OCI-M2 (cell line): ENCODE results near the gene KRT6C.
"Not testable (repeated sequence)": the region's sequence is repeated elsewhere in the genome, so short reads cannot be mapped to it uniquely, and the experiment has no call there.

ENCODE experiments used
- DNase-seq: peaks from one replicate; lab custom pipeline; 2025; ENCODE audit not compliant: unreplicated experiment; lab: John Stamatoyannopoulos, UW

KRT6C gene

DNA sequence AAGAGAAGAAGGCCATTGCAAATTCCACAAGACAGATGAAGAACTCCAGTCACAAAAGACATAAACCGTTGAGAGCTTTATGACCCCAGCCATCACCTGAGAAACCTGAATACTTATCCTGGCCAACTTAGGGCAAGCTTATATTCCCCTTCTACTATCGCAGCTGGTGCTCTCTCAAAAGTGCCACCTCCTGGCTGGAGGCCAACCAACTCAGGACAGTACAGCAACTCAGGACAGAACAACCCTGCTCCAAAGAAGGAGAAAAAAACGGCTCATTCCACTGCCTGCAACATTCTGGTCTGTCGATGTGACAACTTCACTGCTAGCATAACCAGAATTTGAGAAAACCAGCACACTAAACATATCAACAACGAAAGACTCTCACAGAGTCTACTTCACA lies 11.9 kb downstream of the KRT6C start:
- DNase-seq = no peak

DNA sequence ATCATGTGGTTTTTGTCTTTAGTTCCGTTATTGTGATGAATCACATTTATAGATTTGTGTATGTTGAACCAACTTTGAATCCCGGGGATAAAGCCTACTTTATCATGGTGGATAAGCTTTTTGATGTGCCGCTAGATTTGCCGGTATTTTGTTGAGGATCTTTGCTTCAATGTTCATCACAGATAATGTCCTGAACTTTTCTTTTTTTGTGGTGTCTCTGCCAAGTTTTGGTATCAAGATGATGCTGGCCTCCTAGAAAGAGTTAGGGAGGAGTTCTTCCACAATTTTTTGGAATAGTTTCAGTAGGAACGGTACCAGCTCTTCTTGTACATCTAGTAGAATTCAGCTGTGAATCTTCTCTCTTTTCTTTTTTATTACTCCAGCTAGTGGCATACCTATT lies 14.7 kb downstream of the KRT6C start:
- no peak for DNase-seq

DNA sequence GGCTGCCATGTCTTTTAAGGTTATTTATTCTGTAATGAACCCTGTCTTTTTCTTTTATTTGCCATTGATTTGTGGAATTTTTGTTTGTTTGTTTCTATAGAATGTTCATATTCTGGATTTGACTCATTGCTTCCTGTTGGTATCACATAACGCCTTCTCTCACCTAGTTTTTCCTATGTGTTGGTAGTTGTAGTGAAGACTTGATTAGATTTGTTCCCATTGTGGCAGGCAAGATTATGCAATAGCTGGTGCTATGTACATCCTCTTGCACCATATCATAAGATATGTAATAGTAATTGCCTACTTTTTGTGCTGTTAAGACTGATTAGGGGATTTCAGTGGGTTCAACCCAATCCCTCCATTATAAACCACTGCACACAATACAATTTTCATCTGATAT lies 17.8 kb downstream of the KRT6C start:
- DNase-seq = no peak

DNA sequence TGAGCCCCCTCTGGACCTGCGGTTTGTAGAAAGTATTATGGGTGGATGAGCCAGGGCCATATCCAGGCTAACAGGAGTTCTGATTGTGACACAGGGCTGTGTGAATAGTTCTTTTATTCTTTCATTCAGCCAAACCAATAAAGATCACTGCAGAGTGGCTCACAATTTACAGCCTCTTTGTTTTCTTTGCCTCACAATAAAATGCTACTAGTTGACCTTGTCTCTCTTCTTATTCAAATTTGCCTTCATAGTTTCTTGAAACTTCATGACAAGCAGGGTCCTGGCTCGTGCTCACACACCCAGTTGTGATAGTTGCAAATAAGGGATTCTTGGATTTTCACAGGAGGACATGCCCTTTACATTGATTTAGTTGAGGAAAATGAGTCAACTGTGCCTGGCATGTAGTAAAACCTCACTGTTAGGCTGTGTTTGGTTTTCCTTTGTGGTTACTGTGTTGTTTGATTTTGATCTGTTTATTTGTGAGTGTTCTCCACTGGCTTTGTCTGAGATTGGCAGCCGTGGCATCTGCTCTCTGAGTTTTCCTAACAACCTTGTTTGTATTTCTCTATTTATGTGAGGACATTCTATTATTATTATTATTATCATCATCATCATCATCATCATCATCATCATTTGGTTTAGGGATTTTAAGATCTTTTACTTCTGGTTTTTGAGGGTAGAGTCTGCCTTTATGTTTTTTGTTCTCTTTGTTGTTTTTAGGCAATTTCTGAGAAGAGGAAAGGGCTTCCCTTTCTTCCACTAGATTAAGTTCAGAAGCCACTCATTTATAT lies 19.0 kb downstream of the KRT6C start:
- no peak for DNase-seq

DNA sequence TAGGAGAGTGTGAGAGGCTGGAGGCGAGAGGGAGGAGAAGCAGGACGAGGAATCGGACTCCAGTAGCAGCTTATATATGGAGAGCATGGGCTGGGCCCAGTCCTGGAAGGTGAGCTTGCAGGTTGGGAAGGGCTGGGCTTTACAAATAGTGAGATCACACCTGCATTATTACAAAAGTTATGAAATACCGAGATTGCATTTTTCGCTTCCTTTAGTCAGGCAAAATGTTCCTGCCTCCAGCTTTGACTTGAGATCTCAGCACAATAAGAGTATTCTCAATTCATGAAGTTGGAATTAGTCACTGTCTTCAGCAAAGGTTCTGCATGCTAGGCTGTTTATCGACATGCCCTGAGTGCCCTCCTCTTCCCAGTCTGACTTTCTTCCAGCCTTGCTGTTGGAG lies 21.5 kb downstream of the KRT6C start, which contains the start of gene KRT6B:
Gene KRT6B (minus strand): TSS at position 46 of the 400 bp plus-strand sequence. CDS start 68 bp downstream, outside the sequence.
- no peak for DNase-seq

- no peak for DNase-seq
Measured at GRCh38 chr12:52448228-52448627, 25.4 kb downstream of the KRT6C start.

DNA sequence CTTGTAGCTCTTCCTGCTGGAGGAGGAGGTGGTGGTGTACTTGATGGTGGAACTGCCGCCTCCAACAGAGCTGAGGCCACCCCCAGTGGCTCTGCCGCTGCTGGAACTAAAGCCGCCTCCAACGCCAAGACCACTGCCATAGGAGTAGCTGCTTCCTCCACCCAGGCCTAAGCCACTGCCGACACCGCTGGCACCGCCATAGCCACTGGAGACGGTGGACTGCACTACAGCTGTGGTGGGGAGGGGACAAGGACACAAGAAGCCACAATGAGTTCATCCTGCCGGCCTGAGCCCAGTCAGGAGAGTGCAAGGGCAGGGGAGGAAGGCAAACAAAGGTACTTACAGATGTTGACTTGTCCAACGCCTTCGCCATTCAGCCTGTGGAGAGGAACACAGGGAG lies 26.4 kb downstream of the KRT6C start:
- not testable (repeated sequence) for DNase-seq

DNA sequence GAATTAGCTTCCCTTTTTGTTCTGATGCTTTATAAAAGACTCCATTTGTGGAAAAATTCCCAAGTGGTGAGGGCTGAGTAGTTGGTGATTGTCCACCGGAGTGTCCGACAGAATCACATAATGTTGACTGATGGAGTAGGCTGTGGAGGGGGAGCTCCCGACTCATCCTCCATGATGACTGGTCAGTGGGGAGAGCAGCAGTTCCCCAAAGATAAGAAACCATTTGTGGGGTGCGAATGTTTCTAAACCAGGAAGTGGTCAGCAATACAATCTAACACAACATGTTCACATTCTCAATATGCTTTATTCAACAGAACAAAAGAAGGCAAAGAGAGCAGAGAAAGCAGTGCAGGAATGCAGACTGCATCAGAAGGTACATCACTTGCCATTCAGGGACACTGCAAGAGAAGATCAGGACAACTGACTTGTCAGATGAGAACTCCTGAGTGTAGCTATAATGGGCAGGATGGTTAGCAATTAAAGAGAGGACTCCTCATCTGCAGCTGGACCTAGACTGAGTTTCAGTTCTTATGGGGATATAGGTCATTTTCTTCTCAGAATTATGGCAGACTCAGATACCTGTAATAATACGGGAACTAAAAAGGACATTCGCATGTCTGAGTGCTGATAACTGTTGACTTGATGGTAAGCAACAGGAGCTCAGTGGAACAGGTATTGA lies 27.1 kb downstream of the KRT6C start:
- no peak for DNase-seq

DNA sequence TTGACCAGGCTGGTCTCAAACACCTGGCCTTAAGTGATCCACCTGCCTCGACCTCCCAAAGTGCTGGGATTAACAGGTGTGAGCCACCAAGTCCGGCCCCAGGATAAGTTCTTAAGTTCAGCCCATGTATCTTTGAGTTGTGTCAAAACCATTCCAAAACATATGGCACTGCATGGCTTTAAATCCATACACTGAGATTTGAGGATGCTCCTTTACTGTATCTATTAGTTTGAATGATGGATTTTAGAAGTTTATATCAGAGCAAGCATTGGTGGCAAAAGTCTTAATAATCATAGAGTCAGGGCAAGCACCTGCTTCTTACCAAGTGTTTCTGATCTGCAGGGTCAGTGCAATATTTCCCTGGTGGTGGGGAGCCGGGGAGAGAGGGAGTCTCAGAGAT lies 27.7 kb downstream of the KRT6C start:
- no peak for DNase-seq

DNA sequence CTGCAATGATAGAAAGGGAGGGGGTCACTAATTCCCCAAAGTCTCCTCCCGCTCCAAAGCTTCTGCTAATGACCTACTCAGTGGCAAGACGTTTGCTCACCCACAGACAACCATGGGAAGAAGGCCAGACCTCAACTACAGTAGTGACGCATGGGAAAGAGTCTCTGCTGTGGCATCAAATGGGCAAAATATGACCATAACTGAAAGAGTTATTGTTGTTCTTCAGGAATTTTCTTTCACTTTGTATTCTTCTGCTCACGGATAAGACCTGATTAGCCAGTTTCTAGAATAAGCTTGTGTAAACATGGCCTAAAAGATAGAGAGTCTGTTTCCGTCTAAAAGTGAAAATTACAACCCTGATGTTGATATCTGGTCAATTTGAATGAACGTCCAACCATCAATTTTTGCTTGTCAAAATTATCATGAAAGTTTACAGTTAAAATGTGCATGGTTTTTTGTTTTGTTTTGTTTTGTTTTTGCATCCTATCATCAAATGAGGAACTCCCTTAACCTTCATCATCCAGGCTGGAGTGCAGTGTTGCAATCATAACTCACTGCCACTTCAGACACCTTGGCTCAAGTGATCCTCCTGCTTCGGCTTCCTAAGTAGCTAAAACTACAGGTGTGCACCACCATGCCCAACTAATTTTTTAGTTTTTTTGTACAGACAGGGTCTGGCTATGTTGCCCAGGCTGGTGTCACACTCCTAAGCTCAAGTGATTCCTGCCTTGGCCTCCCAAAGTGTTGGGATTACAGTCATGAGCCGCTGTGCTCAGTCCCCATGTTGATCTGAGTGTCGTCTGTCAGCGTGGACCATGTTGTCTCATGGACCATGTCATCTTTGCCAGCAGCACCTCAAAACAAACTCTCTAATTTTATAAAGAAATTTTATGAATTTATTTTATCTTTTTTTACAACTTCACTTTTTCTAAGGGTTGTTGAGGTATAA lies 28.7 kb downstream of the KRT6C start:
- no peak for DNase-seq

GRCh38 chr12:52443966-52444365 lies 29.6 kb downstream of the KRT6C start:
- DNase-seq = no peak

GRCh38 chr12:52442600-52443061 lies 31.0 kb downstream of the KRT6C start:
- DNase-seq = no peak

- no peak for DNase-seq
Measured at GRCh38 chr12:52441320-52441911, 32.2 kb downstream of the KRT6C start.

GRCh38 chr12:52440821-52441319 lies 32.7 kb downstream of the KRT6C start:
- no peak for DNase-seq

DNA sequence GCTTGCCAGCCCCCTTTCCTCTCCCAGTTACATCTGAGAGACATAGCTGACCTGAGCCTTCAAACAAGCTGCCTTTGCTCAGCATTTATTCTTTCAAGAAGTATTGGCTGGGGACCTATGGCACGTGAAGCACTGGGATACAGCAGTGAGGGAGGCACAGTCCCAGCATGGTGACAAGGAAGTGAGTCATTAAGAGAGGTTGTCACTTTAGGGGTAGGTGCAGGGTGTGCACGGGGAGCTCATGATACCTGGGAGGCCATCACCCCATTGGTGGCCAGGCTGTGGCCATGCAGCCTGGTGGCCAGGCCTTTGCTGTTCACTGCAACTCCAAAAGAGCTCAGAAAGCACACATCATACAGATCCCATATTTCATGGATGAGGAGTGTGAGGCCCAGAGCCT lies 33.8 kb downstream of the KRT6C start:
- DNase-seq = no peak

DNA sequence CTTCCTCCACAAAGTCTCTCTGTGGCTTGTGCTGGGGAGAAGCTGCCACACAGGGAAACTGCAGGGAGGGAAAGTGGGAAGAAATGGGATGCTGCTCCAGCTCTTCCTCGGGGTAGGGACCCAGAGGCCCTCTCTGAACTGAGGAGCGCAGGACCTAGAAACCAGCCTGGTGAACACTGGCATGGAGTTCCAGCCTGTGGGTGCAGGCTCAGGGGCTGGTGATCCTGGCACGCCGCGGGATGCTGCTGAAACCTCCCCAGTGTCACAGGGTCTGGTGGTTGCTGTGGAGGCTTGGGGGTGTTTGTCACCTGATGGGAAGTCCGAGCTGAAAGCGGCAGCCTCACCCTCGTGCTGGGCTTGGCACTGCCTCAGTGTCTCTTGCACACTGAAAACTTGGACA lies 34.2 kb downstream of the KRT6C start:
- DNase-seq = no peak

DNA sequence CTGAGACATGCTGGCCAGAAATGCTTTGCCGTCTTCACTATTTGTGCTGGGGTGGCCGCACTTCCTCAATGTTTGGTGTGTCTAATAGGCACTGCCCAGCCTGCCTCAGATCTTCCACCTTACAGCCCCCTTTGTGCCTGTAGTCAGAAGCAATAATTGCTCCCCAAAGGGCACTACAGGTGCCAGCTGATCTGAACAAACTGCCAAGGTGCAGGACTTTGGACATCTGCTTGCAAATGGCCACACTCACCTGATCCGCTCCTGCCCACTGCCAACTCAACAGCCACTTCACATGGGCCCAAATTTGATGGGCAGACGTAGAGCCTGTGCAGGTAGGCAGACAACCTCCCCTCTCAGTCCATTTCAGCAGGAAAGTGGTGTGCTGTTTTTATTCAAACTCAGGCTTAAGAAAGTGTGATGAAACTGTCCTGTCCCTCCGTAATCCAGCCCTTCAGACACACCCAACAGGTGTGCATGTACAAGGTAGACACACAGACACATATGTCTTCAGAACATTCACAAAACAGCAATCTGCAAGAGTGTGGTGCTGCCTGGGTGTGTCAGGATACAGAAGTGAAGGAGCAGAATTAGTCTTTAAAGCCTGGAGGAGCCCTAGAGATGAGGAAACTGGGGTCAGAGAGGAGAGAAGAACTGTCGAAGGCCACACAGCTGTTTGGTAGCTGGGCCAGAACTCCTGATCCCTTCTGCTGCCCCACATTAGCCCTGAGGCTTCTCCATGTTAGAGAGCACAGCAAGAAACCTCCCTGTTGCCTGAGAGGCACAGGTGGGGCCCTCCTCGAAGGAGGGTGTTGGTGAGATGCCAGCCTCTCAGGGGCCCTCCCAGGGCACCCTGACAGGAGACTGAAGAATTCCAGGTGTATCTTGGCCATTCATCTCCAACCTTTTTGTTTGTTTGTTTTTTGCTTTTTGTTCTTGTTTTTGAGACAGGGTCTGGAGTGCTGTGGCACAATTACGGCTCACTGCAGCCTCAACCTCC lies 35.0 kb downstream of the KRT6C start:
- DNase-seq = no peak

GRCh38 chr12:52437508-52437907 lies 36.1 kb downstream of the KRT6C start:
- DNase-seq = no peak

GRCh38 chr12:52436828-52437474 lies 36.7 kb downstream of the KRT6C start:
- no peak for DNase-seq
